T-helper 22 cell (primary cell): ENCODE data around the gene TNFAIP3.

ENCODE experiments used
- DNase-seq: peaks from one replicate; pipeline ENCODE4 v3.0.0-alpha.2; 2020; ENCODE audit warnings: low read depth

Gene TNFAIP3

GRCh38 chr6:137903274-137903932 lies 36.3 kb downstream of the TNFAIP3 start:
- no peak for DNase-seq

DNA sequence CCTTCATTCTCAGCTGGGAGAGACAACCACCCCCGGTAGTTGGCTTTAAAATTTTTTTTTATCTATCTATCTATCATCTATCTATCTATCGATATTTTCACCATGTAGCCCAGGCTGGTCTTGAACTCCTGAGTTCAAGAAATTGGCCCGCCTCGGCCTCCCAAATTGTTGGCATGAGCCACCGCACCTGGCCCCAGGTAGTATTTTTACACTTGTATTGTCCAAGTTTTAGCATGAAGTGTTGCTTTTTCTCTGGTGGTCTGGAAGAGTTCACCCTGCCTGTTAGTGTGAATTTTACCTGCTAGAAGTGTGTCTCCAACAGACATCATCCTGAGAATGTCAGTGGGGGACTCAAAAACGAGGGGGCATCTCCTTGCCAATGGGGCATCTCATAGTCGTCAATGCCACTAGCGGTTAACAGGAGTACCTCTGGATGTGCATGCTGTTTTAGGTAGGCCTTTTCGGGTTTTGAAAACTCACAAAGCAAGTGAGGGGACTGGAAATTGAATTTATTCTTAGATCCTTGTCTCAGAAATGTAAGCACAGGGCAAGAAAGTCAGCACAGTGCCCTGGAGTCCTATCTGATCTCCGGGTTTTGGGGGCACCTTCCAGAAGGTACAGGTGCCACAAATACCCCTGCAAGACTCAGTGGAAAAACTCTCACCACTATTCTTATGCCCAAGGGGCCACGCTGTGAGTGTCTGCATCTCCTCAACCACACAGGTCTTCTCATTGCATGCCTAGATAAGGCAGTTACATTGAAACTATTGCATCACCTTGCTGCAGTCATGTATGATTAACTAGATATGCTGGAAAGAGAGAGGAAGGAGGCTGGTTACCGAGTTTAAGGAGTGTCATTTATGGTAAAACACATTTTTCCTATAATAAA lies 37.1 kb downstream of the TNFAIP3 start:
- no peak for DNase-seq

DNA sequence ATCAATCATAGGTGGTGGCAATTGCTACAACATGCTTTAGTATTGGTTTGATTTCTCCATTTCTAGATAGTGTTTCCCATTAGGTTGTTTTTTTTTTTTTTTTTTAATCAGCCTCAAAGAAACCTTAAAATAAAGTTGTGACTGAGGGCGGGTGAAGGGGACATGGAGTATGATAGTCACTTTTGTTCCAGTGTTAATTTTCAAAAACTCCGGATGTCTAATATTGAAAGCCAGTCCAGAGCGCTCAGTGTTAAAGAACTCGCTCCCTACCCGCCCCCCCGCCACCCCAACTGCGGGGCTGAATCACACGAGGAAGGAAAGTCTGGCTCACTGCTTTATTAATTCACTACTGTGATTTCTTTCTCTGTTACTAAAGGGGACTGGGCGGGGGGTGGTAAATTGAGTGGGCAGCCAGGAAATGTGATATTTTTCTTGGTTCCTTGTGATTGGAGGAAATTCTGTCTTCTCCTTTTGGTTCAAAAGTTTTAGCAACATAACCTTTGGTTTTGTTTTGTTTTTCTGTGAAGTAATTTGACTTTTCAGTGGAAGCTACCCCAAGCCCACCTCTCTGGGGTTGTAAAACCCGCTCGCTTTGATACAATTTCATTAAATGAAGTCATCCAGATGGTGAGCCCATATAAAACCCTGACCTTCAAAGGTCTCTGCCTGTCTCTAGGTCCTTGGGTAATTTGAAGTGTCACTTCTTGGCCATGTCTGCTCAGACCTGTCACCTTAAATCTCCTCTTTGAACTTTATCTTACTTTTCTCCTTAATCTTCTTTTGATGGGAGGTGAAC lies 38.0 kb downstream of the TNFAIP3 start:
- DNase-seq: peak; percentile 9

DNA sequence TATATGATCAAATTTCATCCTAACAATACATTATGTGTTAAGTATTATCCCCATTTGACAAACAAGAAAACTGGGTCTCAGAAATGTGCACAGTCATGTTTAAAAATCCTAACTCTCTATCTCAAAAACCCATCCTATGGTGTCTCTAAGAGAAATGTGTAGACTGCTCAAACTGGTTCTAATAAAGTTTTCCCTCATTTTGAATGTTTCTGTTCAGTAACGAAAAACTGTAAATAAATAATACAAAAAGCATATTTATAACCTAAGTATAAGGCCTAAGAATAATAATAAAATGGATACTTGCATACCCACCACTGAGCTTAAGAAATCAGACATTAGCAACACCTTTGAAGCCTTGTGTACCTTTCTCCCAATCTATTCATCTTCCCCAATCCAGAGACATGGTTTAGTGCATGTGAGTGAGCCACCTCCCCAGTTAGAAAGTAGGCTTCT lies 39.0 kb downstream of the TNFAIP3 start:
- DNase-seq: no peak

GRCh38 chr6:137907170-137907569 lies 40.1 kb downstream of the TNFAIP3 start:
- DNase-seq: no peak

- no peak for DNase-seq
These were observed 42.5 kb downstream of the TNFAIP3 start for GRCh38 chr6:137909533-137909932.

GRCh38 chr6:137910424-137910834 lies 43.4 kb downstream of the TNFAIP3 start:
- DNase-seq: no peak

GRCh38 chr6:137910843-137911456 lies 43.9 kb downstream of the TNFAIP3 start:
- no peak for DNase-seq

DNA sequence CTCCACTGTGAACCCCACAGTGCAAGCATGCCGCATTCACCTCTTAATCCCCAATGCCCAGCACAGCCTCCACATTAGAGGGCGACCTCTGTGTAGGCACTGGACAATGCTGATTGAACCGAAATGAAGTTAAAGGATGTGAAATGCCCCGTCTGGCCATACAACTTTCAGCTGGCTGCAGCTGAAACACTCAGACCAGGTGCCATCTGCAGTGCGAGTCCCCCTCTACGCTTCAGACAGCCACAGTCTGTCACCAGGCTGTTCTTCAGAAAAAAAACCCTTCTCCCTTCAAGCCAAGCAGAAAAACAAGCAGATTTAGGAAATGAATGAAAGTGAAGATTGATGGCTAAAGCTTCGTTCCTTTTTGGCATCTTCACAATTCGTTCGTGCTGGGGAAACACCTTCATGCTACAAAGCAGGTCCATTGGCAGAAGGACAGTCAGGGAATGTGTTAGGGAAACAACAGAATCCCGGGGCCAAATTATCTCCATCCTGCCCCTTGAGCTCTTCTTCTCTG lies 44.7 kb downstream of the TNFAIP3 start:
- no peak for DNase-seq

- DNase-seq: no peak
These were observed 45.8 kb downstream of the TNFAIP3 start for GRCh38 chr6:137912813-137913212.

DNA sequence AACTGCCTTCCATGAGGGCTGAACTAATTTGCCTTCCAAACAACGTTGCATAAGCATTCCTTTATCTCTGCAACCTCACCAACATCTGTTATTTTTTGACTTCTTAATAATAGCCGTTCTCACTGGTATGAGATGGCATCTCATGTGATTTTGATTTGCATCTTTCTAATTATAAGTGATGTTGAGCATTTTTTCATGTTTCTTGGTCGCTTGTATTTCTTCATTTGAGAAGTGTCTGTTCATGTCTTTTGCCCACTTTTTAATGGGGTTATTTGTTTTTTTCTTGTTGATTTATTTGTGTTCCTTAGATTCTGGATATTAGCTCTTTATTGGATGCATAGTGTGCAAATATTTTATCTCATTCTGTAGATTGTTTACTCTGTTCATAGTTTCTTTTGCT lies 46.4 kb downstream of the TNFAIP3 start:
- DNase-seq: no peak

GRCh38 chr6:137913996-137914529 lies 47.0 kb downstream of the TNFAIP3 start:
- DNase-seq: no peak

DNA sequence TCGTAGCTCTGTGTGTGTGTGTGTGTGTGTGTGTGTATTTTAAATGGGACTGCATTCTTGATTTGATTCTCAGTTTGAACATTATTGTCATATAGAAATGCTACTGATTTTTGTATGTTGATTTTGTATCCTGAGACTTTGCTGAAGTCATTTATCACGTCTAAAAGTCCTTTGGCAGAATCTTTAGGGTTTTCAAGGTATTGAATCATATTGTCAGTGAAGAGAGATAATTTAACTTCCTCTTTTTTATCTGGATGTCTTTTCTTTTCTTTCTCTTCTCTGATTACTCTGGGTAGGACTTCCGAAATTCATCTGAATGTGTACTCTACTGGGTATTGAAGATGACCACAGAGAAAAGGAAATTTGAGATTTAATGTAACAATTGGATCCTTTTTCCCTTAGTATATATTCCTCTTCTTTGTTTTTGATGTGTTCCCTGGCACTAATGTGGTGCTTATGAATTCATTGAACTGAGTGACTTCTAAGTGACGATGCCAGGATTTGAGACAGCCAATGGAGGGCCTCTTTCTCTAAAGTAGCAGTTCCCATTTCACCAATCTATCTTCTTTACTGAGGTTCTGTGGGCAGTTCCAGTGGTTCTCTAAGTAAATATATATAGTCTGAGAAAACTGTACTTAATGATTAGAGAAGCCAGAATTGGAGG lies 47.6 kb downstream of the TNFAIP3 start:
- DNase-seq: no peak

- no peak for DNase-seq
These were observed 48.7 kb downstream of the TNFAIP3 start for GRCh38 chr6:137915790-137916189.

GRCh38 chr6:137917551-137918325 lies 50.7 kb downstream of the TNFAIP3 start:
- no peak for DNase-seq

GRCh38 chr6:137919502-137919823 lies 52.4 kb downstream of the TNFAIP3 start:
- DNase-seq: no peak

DNA sequence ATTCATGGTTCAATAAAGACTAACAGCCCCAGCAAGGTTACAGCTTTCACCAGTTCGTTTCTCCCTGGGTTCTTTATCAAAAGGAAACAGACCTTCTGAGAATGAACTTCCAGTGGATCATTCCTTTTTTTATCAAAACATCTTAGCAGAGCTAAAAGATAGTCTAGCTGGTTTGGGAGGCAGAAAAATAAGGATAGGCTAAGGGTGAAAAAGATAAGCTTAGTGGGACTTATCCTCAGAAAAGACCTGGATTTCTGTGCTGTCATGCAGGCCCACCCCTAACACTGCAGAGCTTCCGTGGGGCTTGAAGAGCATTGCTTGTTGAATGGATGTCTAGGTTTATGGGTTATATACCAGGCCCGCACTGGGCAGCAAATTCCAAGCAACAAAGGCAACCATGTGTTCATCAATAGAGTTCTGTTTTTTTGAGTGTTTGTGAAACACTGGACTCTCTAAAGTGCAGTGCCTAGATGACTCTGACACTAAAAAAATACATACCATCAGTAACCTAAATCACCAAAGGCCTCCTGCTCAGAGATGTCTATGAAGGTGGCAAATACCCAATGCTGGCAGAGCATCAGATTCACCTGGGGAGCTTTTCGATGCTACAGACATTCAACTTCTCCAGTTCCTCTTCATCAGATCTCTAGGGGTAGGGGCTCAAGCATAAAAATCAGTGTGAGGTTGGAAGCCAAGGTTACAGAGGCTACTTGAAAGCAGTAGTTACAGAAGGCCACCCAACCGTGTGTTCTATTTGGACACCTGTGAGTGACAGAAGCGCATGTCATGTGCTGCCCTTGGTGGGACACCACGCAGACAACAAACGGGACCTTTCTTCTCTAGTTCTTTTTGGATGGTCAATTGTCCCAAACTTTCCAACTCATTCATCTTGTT lies 53.0 kb downstream of the TNFAIP3 start:
- DNase-seq: no peak

DNA sequence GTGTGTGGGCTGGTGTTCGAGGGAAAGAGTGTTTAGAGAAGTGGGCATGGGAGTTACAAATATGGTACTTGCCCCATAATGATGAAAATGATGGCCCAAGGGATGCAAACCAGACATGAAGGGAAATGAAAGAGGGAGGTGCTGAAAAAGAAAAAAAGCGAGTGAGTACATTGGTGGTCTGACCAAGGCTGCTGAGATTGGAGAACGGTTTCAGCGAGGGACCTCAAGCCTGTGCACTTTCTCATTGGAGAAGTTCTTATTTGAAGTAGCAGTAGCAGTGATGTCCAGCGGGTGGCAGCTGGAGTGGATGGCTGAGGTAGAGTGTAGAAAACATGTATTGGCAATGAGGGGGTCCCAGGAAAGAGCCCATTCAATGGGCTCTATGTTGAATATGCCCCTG lies 54.8 kb downstream of the TNFAIP3 start:
- DNase-seq: no peak
